Activated T-cell treated with anti-CD3 and anti-CD28 coated beads, Interleukin-2, amount 50 U/mL, for 4 hours (primary cell): ENCODE results near the gene DMBX1. TPM values are rescaled to one million over a fixed set of nuclear protein-coding genes. Genes with fewer than 3 reads are reported as not detected.

Source experiments
- ATAC-seq, 2 donors: fragments of 200-7000 bp; cut with Tn5 transposase; one replicate each; pipeline ENCODE4 v1.10.0; 2021
- DNase-seq: peaks from one replicate; pipeline ENCODE4 v3.0.0-alpha.2; 2020
- H3K27me3 Mint-ChIP-seq: one replicate; pipeline ENCODE4 v1.8.0; 2021; ENCODE audit warnings: low read depth, mixed read lengths
- H3K36me3 Mint-ChIP-seq: one replicate; pipeline ENCODE4 v1.8.0; 2022; ENCODE audit warnings: mixed read lengths; ENCODE audit not compliant: insufficient read depth
- H3K4me1 Mint-ChIP-seq: one replicate; pipeline ENCODE4 v1.8.0; 2021; ENCODE audit warnings: low read depth, mixed read lengths
- H3K4me3 Mint-ChIP-seq: one replicate; pipeline ENCODE4 v1.8.0; 2021; ENCODE audit warnings: mild to moderate bottlenecking, moderate library complexity, mixed read lengths
- H3K9me3 Mint-ChIP-seq: one replicate; pipeline ENCODE4 v1.8.0; 2021; ENCODE audit warnings: mixed read lengths
- total RNA-seq, 3 donors: library from RNA; stranded (reverse); gene quantifications; one replicate each; pipeline ENCODE4 v1.2.1, GENCODE V29; 2021

DMBX1 gene
- total RNA-seq, 3 donors from 2014 or later = not detected

- peaks cover 17% of the 10 kb centered on the region for H3K4me1 Mint-ChIP-seq
- DNase-seq (no peak), ATAC-seq (no peak)
- no peaks in the 10 kb centered on the region for H3K9me3 Mint-ChIP-seq
- H3K27me3 Mint-ChIP-seq = peaks cover 75% of the 10 kb centered on the region
- no peaks in the 10 kb centered on the region for H3K36me3 Mint-ChIP-seq
- H3K4me3 Mint-ChIP-seq = no peak overlapping the region
Observed at GRCh38 chr1:46484783-46485490, 4.7 kb upstream of the DMBX1 start.

GRCh38 chr1:46485564-46486431 lies 3.8 kb upstream of the DMBX1 start:
- no peaks in the 10 kb centered on the region for H3K9me3 Mint-ChIP-seq
- no peak overlapping the region for H3K4me3 Mint-ChIP-seq
- peaks cover 81% of the 10 kb centered on the region for H3K27me3 Mint-ChIP-seq
- ATAC-seq (no peak), DNase-seq (no peak)
- no peaks in the 10 kb centered on the region for H3K36me3 Mint-ChIP-seq
- peaks cover 22% of the 10 kb centered on the region for H3K4me1 Mint-ChIP-seq

GRCh38 chr1:46486432-46487015 lies 3.1 kb upstream of the DMBX1 start:
- Mint-ChIP-seq H3K4me3 (no peak overlapping the region), H3K36me3 (no peaks in the 10 kb centered on the region), H3K4me1 (peaks cover 22% of the 10 kb centered on the region), H3K9me3 (no peaks in the 10 kb centered on the region), H3K27me3 (peaks cover 80% of the 10 kb centered on the region)
- no peak for DNase-seq
- ATAC-seq = no peak

DNA sequence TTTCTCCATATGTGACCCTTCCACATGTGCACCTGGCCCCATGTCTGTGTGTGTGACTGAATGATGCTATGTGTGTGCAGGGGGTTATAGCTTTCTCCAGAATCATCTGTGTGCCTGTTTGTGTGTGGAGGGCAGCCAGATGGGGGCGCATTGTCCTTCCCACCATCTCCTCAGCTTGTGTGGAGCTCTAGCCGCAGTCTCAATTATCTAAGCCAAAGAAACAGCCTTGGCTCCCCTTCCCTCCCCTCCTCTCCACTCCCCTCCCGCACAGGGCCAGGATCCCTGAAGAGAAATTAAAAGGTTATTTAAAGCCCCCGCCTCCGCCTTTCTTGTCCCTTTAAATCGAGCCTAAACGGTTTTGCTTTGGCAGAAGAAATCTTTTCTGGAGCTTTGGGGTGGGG lies 1.8 kb upstream of the DMBX1 start:
- Mint-ChIP-seq H3K4me1 (peaks cover 22% of the 10 kb centered on the region), H3K9me3 (no peaks in the 10 kb centered on the region), H3K27me3 (peaks cover 86% of the 10 kb centered on the region), H3K36me3 (no peaks in the 10 kb centered on the region), H3K4me3 (no peak overlapping the region)
- ATAC-seq (no peak), DNase-seq (no peak)

DNA sequence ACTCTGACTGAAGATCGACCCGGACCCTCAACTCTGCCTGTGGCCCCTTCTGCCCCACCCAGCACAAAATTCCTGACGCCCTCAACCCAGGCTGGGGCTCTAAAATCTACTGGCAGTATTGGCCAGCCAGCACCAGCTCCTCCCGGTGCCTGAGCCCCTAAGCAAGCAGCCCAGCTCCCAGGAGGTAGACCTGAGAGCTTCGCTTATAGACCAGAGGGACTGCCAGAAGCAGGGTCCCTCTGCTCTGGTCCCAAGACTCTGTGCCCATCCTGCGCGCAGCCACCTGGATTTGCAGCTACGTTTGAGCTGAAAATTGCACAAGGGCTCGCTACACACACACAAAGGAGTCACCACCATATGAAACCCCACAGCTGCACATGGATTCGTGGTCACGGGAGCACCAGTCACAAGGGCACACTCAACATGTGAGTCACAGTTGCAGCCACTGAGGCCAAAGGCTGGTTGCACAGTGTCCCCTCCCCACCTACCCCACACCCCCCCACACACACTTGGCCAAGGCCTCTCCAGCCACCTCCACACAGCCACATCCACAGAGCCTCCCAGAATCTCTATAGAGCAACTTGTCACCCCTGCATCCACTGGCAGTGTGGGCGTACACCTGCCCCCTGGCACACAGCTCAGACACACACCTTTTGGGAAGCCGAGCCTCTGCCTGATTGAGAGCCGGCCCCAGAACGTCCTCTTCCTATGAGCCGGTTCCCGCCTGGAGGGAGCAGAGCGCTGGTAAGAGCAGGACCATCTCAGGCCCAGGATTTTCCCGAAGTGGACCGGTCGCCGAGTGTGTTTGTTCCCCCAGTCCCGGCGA lies 1.1 kb upstream of the DMBX1 start:
- Mint-ChIP-seq H3K4me1 (peaks cover 22% of the 10 kb centered on the region), H3K27me3 (peaks cover 88% of the 10 kb centered on the region), H3K9me3 (no peaks in the 10 kb centered on the region), H3K36me3 (no peaks in the 10 kb centered on the region), H3K4me3 (peak overlapping the region; percentile 78)
- DNase-seq (no peak), ATAC-seq (peak; percentile 15 to 49)

GRCh38 chr1:46489169-46489637 lies 433 bp upstream of the DMBX1 start:
- ATAC-seq (peak; percentile 23 to 33), DNase-seq (peak; percentile 42)
- Mint-ChIP-seq H3K27me3 (peaks cover 89% of the 10 kb centered on the region), H3K4me1 (peaks cover 22% of the 10 kb centered on the region), H3K36me3 (no peaks in the 10 kb centered on the region), H3K4me3 (peak overlapping the region; percentile 78), H3K9me3 (no peaks in the 10 kb centered on the region)

DNA sequence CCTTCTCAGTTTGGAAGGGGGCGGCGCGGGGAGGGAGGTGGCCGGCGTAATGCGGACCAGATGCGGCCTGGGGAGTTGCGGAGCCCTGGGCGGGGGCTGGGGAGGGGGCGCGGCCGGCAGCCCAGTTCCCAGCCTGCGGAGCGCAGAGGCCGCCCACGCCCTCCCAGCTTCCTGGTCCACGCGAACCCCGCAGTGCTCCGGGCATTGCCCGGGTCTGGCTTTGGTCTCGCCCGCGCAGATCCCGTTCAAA lies 695 bp downstream of the DMBX1 start:
- H3K27me3 Mint-ChIP-seq = peaks cover 89% of the 10 kb centered on the region
- ATAC-seq (no peak), DNase-seq (no peak)
- no peaks in the 10 kb centered on the region for H3K36me3 Mint-ChIP-seq
- H3K4me1 Mint-ChIP-seq = peaks cover 22% of the 10 kb centered on the region
- H3K4me3 Mint-ChIP-seq = no peak overlapping the region
- no peaks in the 10 kb centered on the region for H3K9me3 Mint-ChIP-seq

GRCh38 chr1:46490656-46491442 lies 1.2 kb downstream of the DMBX1 start:
- DNase-seq (no peak), ATAC-seq (no peak)
- Mint-ChIP-seq H3K36me3 (no peaks in the 10 kb centered on the region), H3K4me3 (no peak overlapping the region), H3K9me3 (no peaks in the 10 kb centered on the region), H3K27me3 (peaks cover 94% of the 10 kb centered on the region), H3K4me1 (peaks cover 22% of the 10 kb centered on the region)

- peaks cover 20% of the 10 kb centered on the region for H3K4me1 Mint-ChIP-seq
- no peaks in the 10 kb centered on the region for H3K36me3 Mint-ChIP-seq
- H3K9me3 Mint-ChIP-seq = no peaks in the 10 kb centered on the region
- DNase-seq (no peak), ATAC-seq (no peak)
- H3K4me3 Mint-ChIP-seq = no peak overlapping the region
- peaks cover 89% of the 10 kb centered on the region for H3K27me3 Mint-ChIP-seq
Observed at GRCh38 chr1:46491443-46492268, 2.0 kb downstream of the DMBX1 start.

- H3K27me3 Mint-ChIP-seq = peaks cover 84% of the 10 kb centered on the region
- no peaks in the 10 kb centered on the region for H3K36me3 Mint-ChIP-seq
- H3K4me3 Mint-ChIP-seq = no peak overlapping the region
- no peak for DNase-seq
- peaks cover 20% of the 10 kb centered on the region for H3K4me1 Mint-ChIP-seq
- no peak for ATAC-seq
- no peaks in the 10 kb centered on the region for H3K9me3 Mint-ChIP-seq
Observed at GRCh38 chr1:46492269-46492853, 2.7 kb downstream of the DMBX1 start.

- peaks cover 79% of the 10 kb centered on the region for H3K27me3 Mint-ChIP-seq
- H3K9me3 Mint-ChIP-seq = no peaks in the 10 kb centered on the region
- DNase-seq (no peak), ATAC-seq (no peak)
- H3K36me3 Mint-ChIP-seq = no peaks in the 10 kb centered on the region
- no peak overlapping the region for H3K4me3 Mint-ChIP-seq
- H3K4me1 Mint-ChIP-seq = peaks cover 20% of the 10 kb centered on the region
Observed at GRCh38 chr1:46492871-46493270, 3.2 kb downstream of the DMBX1 start.

- no peak overlapping the region for H3K4me3 Mint-ChIP-seq
- ATAC-seq (no peak), DNase-seq (no peak)
- H3K36me3 Mint-ChIP-seq = no peaks in the 10 kb centered on the region
- peaks cover 75% of the 10 kb centered on the region for H3K27me3 Mint-ChIP-seq
- peaks cover 17% of the 10 kb centered on the region for H3K4me1 Mint-ChIP-seq
- H3K9me3 Mint-ChIP-seq = no peaks in the 10 kb centered on the region
Observed at GRCh38 chr1:46493316-46494032, 3.8 kb downstream of the DMBX1 start.
